Loucy (cell line): ENCODE data around the gene RIPOR2.

ENCODE experiments used
- H2AFZ ChIP-seq: fragments of 200-600 bp; sonication (generic); 2 replicates; pipeline ENCODE4 v1.6.0; 2016; ENCODE audit warnings: antibody characterized with exemption, mild to moderate bottlenecking, low read length, moderate library complexity
- H3F3A ChIP-seq: fragments of 200-600 bp; 2 replicates; pipeline ENCODE4 v1.6.0; 2016; ENCODE audit warnings: antibody characterized with exemption, low read depth, mild to moderate bottlenecking
- H3K27me3 ChIP-seq: fragments of 200-600 bp; sonication (generic); 2 replicates; pipeline ENCODE4 v1.6.1; 2014; ENCODE audit warnings: low read length, mild to moderate bottlenecking; ENCODE audit not compliant: insufficient read depth, poor library complexity, severe bottlenecking
- H3K36me3 ChIP-seq: fragments of 200-600 bp; sonication (generic); 2 replicates; pipeline ENCODE4 v1.6.1; 2016; ENCODE audit warnings: low read length; ENCODE audit not compliant: insufficient read depth
- H3K4me1 ChIP-seq: fragments of 200-600 bp; sonication (generic); 2 replicates; pipeline ENCODE4 v1.5.1; 2014; ENCODE audit warnings: low read length, mild to moderate bottlenecking; ENCODE audit not compliant: insufficient read depth, poor library complexity, severe bottlenecking
- H3K4me2 ChIP-seq: fragments of 200-600 bp; sonication (generic); 2 replicates; pipeline ENCODE4 v1.6.0; 2014; ENCODE audit warnings: antibody characterized with exemption, low read length, low read depth, mild to moderate bottlenecking; ENCODE audit not compliant: poor library complexity, severe bottlenecking
- H3K4me3 ChIP-seq: fragments of 200-600 bp; sonication (generic); 2 replicates; pipeline ENCODE4 v1.5.1; 2014; ENCODE audit warnings: low read length, mild to moderate bottlenecking, mixed read lengths; ENCODE audit not compliant: poor library complexity, severe bottlenecking
- H3K79me2 ChIP-seq: fragments of 200-600 bp; sonication (generic); 2 replicates; pipeline ENCODE4 v1.6.1; 2014; ENCODE audit warnings: low read length; ENCODE audit not compliant: insufficient read depth
- H3K9ac ChIP-seq: fragments of 200-600 bp; sonication (generic); 2 replicates; pipeline ENCODE4 v1.6.0; 2014; ENCODE audit warnings: mild to moderate bottlenecking, low read depth, low read length, moderate library complexity; ENCODE audit not compliant: poor library complexity, severe bottlenecking
- H3K9me2 ChIP-seq: fragments of 200-600 bp; sonication (generic); replicated peaks from 2 replicates; pipeline ENCODE4 v1.6.1; 2016; ENCODE audit warnings: low read depth, low read length, mixed read lengths
- H3K9me3 ChIP-seq: fragments of 200-600 bp; sonication (generic); 2 replicates; pipeline ENCODE4 v1.6.1; 2014; ENCODE audit warnings: mild to moderate bottlenecking, antibody characterized with exemption, low read length, low read depth; ENCODE audit not compliant: insufficient read depth
- H4K20me1 ChIP-seq: fragments of 200-600 bp; sonication (generic); 2 replicates; pipeline ENCODE4 v1.6.0; 2014; ENCODE audit warnings: antibody characterized with exemption, low read length, mild to moderate bottlenecking; ENCODE audit not compliant: insufficient read depth, poor library complexity, severe bottlenecking
- EZH2phosphoT487 ChIP-seq: fragments of 200-600 bp; IDR thresholded peaks from 2 replicates; pipeline ENCODE4 v1.6.1; 2018; ENCODE audit warnings: antibody characterized with exemption, mild to moderate bottlenecking, moderate library complexity, borderline replicate concordance
- TF ChIP-seq, protein P1 (sequence below): fragments of 200-600 bp; sonication (generic); conservative IDR thresholded peaks from 2 replicates; pipeline ENCODE4 v1.5.1; 2014; ENCODE audit warnings: mild to moderate bottlenecking, antibody characterized with exemption, low read length

Gene RIPOR2

DNA sequence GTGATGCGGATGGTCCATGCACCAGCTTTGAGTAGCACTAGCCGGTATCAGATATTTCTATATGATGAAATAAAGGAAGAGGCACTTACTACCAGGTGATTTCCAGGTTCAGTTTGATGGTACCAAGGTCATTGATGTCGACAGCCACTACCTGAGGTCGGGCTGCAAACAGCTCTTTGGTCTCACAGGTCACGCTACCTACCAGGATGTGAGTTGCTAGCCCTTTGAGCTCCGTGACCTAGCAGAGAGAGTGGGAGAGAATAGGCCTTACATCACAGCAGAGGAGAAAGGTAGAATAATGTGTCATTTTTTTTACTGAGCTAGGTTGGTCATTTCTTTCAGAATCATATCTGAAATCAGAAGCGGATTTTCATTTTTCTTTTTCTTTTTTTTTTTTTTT lies 86.0 kb downstream of the RIPOR2 start:
- H3K36me3 ChIP-seq, result peaks cover 84% of the 10 kb centered on the region; the same call in 1 of the 2 replicates

DNA sequence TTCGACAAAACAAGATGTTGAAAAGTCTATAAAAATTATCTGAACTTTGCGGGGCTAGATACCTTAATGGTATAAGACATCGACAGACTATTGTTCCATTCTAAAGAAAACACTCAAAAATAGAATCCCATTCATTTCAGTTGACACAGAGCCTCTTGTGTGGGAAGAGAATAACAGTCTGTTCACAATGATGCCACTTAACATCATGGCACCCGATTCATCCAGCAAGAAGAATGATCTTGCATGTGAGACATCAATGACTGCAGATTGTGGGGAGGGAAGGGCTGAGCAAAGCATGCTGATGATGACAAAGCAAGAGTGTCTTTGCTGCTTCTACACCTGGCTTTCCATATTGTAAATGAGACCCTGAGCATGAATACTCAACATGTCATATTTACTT lies 87.3 kb downstream of the RIPOR2 start:
- H3K4me3 ChIP-seq, result no peak overlapping the region
- no peak overlapping the region for H2AFZ ChIP-seq
- peaks cover 89% of the 10 kb centered on the region; the same call in 1 of the 2 replicates for H3K36me3 ChIP-seq
- no peak overlapping the region for H3K4me2 ChIP-seq
- H3K27me3 ChIP-seq, result no peaks in the 10 kb centered on the region
- no peak overlapping the region for H3K9ac ChIP-seq
- H3F3A ChIP-seq, result no peaks in the 10 kb centered on the region
- no peaks in the 10 kb centered on the region for H3K9me2 ChIP-seq
- H4K20me1 ChIP-seq, result no peaks in the 10 kb centered on the region
- TF ChIP-seq EZH2phosphoT487, result no peak
- TF ChIP-seq, protein P1, sequence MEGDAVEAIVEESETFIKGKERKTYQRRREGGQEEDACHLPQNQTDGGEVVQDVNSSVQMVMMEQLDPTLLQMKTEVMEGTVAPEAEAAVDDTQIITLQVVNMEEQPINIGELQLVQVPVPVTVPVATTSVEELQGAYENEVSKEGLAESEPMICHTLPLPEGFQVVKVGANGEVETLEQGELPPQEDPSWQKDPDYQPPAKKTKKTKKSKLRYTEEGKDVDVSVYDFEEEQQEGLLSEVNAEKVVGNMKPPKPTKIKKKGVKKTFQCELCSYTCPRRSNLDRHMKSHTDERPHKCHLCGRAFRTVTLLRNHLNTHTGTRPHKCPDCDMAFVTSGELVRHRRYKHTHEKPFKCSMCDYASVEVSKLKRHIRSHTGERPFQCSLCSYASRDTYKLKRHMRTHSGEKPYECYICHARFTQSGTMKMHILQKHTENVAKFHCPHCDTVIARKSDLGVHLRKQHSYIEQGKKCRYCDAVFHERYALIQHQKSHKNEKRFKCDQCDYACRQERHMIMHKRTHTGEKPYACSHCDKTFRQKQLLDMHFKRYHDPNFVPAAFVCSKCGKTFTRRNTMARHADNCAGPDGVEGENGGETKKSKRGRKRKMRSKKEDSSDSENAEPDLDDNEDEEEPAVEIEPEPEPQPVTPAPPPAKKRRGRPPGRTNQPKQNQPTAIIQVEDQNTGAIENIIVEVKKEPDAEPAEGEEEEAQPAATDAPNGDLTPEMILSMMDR, result no peak
- H3K9me3 ChIP-seq, result no peaks in the 10 kb centered on the region
- no peaks in the 10 kb centered on the region for H3K79me2 ChIP-seq
- no peaks in the 10 kb centered on the region for H3K4me1 ChIP-seq

More for the DNA sequence above, 86.0 kb downstream of the RIPOR2 start:
- no peaks in the 10 kb centered on the region for H3K4me1 ChIP-seq
- H3K9me3 ChIP-seq, result no peaks in the 10 kb centered on the region
- H3K9ac ChIP-seq, result no peak overlapping the region
- no peak overlapping the region for H3K4me2 ChIP-seq
- H3K9me2 ChIP-seq, result no peaks in the 10 kb centered on the region
- TF ChIP-seq EZH2phosphoT487, result no peak
- TF ChIP-seq, protein P1, result no peak
- H3K4me3 ChIP-seq, result no peak overlapping the region
- no peaks in the 10 kb centered on the region for H3K79me2 ChIP-seq
- no peaks in the 10 kb centered on the region for H3F3A ChIP-seq
- H3K27me3 ChIP-seq, result no peaks in the 10 kb centered on the region
- no peak overlapping the region for H2AFZ ChIP-seq
- no peaks in the 10 kb centered on the region for H4K20me1 ChIP-seq

DNA sequence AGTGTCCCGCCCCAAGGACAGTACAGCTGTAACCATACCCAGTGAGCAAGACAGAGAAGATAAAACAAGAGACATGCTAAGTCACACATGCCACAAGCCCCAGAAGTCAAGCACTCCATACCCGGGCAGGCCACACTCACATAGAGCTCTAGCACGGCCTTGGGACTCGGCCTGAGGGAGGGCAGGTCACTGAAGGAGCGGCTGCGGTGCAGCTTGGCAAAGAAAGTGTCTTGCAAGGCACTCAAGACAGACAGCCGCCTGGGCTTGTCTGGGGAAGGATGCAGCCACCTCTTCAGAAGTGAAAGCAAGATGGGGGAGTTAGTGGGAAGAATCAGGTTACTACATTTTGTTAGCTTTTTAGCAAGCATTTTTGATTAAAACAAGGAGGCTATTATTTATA lies 88.4 kb downstream of the RIPOR2 start:
- no peak overlapping the region for H3K9ac ChIP-seq
- H4K20me1 ChIP-seq, result no peaks in the 10 kb centered on the region
- no peaks in the 10 kb centered on the region for H3K9me3 ChIP-seq
- no peaks in the 10 kb centered on the region for H3F3A ChIP-seq
- H3K36me3 ChIP-seq, result peaks cover 89% of the 10 kb centered on the region; the same call in 1 of the 2 replicates
- no peaks in the 10 kb centered on the region for H3K4me1 ChIP-seq
- H3K27me3 ChIP-seq, result no peaks in the 10 kb centered on the region
- no peaks in the 10 kb centered on the region for H3K9me2 ChIP-seq
- H2AFZ ChIP-seq, result no peak overlapping the region
- no peak for TF ChIP-seq EZH2phosphoT487
- TF ChIP-seq, protein P1, result no peak
- H3K79me2 ChIP-seq, result no peaks in the 10 kb centered on the region
- no peak overlapping the region for H3K4me2 ChIP-seq
- H3K4me3 ChIP-seq, result no peak overlapping the region
